GM21447 (cell line): ENCODE measurements around the gene ETDC.

Experiments
- ATAC-seq: cut with Tn5 transposase; IDR thresholded peaks from one replicate; pipeline ENCODE4 v1.9.1; 2021; ENCODE audit not compliant: unreplicated experiment

The ETDC gene

DNA sequence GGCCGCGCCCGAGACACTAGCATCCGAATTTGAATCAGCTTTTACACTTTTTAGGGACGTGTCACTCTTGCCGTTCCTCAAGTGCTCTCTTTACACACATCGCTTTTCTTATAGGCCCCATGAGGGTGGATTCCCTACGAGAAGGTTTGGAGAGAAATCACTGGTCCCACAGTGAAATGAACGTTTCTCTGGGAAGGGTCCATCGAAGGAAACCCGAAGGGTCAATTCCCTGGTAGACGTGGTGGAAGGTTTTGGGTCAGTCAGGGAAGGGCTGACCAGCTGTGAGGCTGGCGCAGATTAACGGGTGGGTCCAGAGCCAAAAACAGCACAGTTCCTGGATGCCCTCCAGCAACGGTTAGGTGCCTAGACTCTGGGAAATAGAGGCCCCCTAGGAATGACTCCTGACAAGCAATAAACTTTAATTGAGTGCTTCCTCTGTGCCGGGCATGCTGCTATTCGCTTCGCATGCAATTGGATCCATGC is 35.9 kb downstream of the ETDC start:
- no peak for ATAC-seq

DNA sequence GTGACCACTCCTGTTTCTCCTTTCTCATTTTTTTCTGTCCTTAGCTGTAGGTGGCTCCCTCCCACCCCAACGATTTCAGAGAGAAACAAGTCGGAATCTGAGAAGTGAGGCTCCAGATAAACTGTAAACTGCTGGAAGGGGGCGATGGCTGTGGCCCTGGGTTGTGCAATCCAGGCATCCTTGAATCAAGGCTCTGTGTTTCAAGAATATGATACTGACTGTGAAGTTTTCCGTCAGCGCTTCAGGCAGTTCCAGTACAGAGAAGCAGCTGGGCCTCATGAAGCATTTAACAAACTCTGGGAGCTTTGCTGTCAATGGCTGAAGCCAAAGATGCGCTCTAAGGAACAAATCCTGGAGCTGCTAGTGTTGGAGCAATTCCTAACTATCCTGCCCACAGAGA is 37.7 kb downstream of the ETDC start:
- ATAC-seq = no peak

- no peak for ATAC-seq
These were observed 38.2 kb downstream of the ETDC start for GRCh38 chrX:135347381-135348016.

DNA sequence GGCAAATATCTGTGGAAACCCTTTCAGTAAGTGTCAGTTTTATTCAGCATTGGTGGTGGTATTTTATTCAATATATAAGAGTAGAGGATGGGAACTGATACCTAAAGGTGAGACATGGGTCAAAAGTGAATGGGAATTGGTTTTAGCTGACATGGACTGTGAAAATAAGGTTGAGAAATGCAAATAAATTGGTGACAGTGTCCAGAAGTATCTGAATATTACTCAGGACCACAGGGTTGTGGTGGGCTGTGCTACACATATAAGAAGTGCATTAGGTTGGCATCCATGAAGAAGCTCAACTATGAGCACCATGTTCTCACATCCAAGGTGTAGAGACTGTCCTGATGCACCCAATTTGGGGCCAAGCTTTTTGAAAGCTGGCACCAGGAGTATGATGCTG is 45.0 kb downstream of the ETDC start:
- no peak for ATAC-seq
